Stomach (tissue), 9 donors: ENCODE measurements around the gene SSTR3. TPM values are rescaled to one million over a fixed set of nuclear protein-coding genes. Genes with fewer than 3 reads are reported as not detected.

Source experiments
- DNase-seq, 2 donors: peaks; one replicate each; pipeline versions ENCODE4 v3.0.0 to v3.0.0-alpha.2; 2013 to 2019
- H3K27ac ChIP-seq, 5 donors: fragments of 200-600 bp in 4 of 5; sonication (generic) in 4 of 5; one replicate each; pipeline ENCODE4 v1.5.1; 2013 to 2019; ENCODE audit warnings: mild to moderate bottlenecking in 1 of 5, moderate library complexity in 1 of 5
- H3K27me3 ChIP-seq, 3 donors: fragments of 200-600 bp; sonication (generic); one replicate each; pipeline ENCODE4 v1.5.1; 2017 to 2019; ENCODE audit warnings: mixed run types in 1 of 3
- H3K36me3 ChIP-seq, 4 donors: fragments of 200-600 bp; sonication (generic); 1 replicate in 3 of 4; 2 replicates in 1 of 4; pipeline ENCODE4 v1.5.1; 2016 to 2019
- H3K4me1 ChIP-seq, 4 donors: fragments of 200-600 bp; sonication (generic); one replicate each; pipeline ENCODE4 v1.5.1; 2016 to 2019
- H3K4me3 ChIP-seq, 4 donors: fragments of 200-600 bp; sonication (generic) in 3 of 4; one replicate each; pipeline ENCODE4 v1.5.1; 2016 to 2019; ENCODE audit warnings: mild to moderate bottlenecking in 1 of 4
- H3K9me3 ChIP-seq, 4 donors: fragments of 200-600 bp; sonication (generic); one replicate each; pipeline ENCODE4 v1.5.1; 2016 to 2019
- EP300 ChIP-seq: sonication (generic); formaldehyde crosslinking; IDR thresholded peaks from one replicate; pipeline ENCODE4 v1.6.1; 2017; ENCODE audit warnings: antibody characterized with exemption
- POLR2A ChIP-seq, 4 donors: fragments of 450-650 bp; IDR thresholded peaks; one replicate each; pipeline ENCODE4 v1.6.1; 2016; ENCODE audit warnings: antibody characterized with exemption in 4 of 4, control low read depth in 2 of 4, mild to moderate bottlenecking in 1 of 4, moderate library complexity in 1 of 4
- POLR2AphosphoS5 ChIP-seq, 3 donors: sonication (generic); formaldehyde crosslinking; IDR thresholded peaks; one replicate each; pipeline ENCODE4 v1.6.1; 2016; ENCODE audit warnings: antibody characterized with exemption in 3 of 3
- WGBS, 5 donors: extraction: QIAGEN DNeasy Blood & Tissue Kit in 3 of 5; methylation state at CpG; one replicate each; pipeline versions ENCODE4 v1.1.5 to v1.1.7; 2013 to 2018; 5-methylcytosine and 5-hydroxymethylcytosine counted together
- intact Hi-C: fragments of 100-400 bp; cut with DNase I; formaldehyde crosslinking; loops from one replicate; pipeline ENCODE4 v1.15.1; 2023; ENCODE audit warnings: low total_unique reads
- polyA plus RNA-seq, 3 donors: library from polyadenylated mRNA; stranded (reverse); fragments of 200-250 nt; gene quantifications; one replicate each; pipeline ENCODE4 v1.2.3, GENCODE V29; 2013
- total RNA-seq, 5 donors: library from RNA; depleted of rRNA; stranded (reverse); fragments of >200 nt; gene quantifications; one replicate each; pipeline versions ENCODE4 v1.1.0 to v1.2.3, GENCODE V29; 2014 to 2016
- TF ChIP-seq, protein P1 (sequence below), 7 experiments: fragments of 450-650 bp in 4 of 7; fragments of 200-600 bp in 3 of 7; sonication (generic) in 3 of 7; IDR thresholded peaks; one replicate each; pipeline ENCODE4 v1.5.1; 2016 to 2019; ENCODE audit warnings: antibody characterized with exemption in 7 of 7, control low read depth in 2 of 7, mild to moderate bottlenecking in 1 of 7
- donor health status: healthy with polysubstance abuse.
- donor health status: Bipolar disorder and iron deficiency.
- donor health status: healthy.

SSTR3 gene
- total and polyA plus RNA-seq, 8 donors, result 0.05 to 0.37 (median 0.12) TPM; not detected in 5

DNA sequence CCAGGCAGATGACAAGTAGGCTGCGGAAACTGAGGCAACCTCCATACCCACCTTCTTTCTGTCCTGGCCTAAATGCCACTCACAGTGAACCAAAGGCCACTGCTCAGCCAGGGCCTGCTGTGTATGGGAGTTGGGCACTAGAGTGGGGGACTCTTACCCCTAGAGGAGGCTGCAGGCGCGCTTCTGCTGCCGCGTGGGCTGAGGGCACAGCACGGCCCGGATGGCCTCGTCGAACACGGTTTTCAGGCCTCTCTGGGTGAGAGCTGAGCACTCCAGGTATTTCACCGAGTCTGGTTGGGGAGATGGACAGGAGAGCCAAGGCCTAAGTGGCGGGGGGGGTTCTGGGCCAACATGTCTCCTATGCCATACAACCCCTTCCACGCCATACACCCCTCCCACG, 14.2 kb upstream of the SSTR3 start:
- H3K27ac ChIP-seq, result no peak overlapping the region
- DNase-seq, result no peak
- H3K36me3 ChIP-seq, result peaks cover 0 to 12% (median 2%) of the 10 kb centered on the region in 4 donors
- H3K9me3 ChIP-seq, result no peaks in the 10 kb centered on the region
- peaks cover 0 to 41% (median 12%) of the 10 kb centered on the region in 4 donors for H3K4me1 ChIP-seq
- WGBS, 5 donors, result 78 to 96% (median 94%) methylated on average over 13 to 14 of the region's 14 CpGs
- no peak overlapping the region for H3K4me3 ChIP-seq
- peaks cover 0 to 27% (median 0%) of the 10 kb centered on the region in 3 donors for H3K27me3 ChIP-seq
- TF ChIP-seq EP300 (no peak), POLR2AphosphoS5 (IDR thresholded peaks at IDR 0.05) (no peak), POLR2A (IDR thresholded peaks at IDR 0.05) (no peak)
- TF ChIP-seq, protein P1, sequence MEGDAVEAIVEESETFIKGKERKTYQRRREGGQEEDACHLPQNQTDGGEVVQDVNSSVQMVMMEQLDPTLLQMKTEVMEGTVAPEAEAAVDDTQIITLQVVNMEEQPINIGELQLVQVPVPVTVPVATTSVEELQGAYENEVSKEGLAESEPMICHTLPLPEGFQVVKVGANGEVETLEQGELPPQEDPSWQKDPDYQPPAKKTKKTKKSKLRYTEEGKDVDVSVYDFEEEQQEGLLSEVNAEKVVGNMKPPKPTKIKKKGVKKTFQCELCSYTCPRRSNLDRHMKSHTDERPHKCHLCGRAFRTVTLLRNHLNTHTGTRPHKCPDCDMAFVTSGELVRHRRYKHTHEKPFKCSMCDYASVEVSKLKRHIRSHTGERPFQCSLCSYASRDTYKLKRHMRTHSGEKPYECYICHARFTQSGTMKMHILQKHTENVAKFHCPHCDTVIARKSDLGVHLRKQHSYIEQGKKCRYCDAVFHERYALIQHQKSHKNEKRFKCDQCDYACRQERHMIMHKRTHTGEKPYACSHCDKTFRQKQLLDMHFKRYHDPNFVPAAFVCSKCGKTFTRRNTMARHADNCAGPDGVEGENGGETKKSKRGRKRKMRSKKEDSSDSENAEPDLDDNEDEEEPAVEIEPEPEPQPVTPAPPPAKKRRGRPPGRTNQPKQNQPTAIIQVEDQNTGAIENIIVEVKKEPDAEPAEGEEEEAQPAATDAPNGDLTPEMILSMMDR (IDR thresholded peaks at IDR 0.05), result no peak
- intact Hi-C loops, result no loop called here

DNA sequence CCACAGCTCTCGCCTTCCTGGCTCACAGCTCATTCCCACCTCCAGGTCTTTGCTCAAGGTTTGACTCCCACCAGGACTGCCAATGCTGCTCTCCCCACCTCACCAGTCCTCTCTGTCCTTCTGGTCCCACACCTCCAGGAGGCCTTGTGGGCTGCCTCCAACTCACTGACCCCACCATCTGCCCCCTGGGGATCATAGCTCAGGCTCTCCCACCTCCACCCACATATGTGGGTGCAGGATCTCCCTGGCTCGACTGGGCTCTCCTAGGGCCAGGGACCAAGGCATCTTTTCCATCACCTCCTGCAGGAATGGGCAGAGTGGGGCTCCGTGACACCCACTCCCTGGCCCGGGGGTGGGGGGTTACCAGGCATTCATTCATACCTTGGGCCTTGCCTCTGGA, 13.8 kb upstream of the SSTR3 start:
- H3K27ac ChIP-seq, result no peak overlapping the region
- peaks cover 0 to 37% (median 12%) of the 10 kb centered on the region in 4 donors for H3K4me1 ChIP-seq
- no peak for TF ChIP-seq POLR2A (IDR thresholded peaks at IDR 0.05)
- peaks cover 0 to 27% (median 0%) of the 10 kb centered on the region in 3 donors for H3K27me3 ChIP-seq
- peaks cover 0 to 12% (median 2%) of the 10 kb centered on the region in 4 donors for H3K36me3 ChIP-seq
- H3K4me3 ChIP-seq, result no peak overlapping the region
- 73 to 95% (median 90%) methylated on average over 3 to 4 of the region's 4 CpGs for WGBS, 5 donors
- H3K9me3 ChIP-seq, result no peaks in the 10 kb centered on the region
- no peak for DNase-seq
- intact Hi-C loops, result no loop called here

DNA sequence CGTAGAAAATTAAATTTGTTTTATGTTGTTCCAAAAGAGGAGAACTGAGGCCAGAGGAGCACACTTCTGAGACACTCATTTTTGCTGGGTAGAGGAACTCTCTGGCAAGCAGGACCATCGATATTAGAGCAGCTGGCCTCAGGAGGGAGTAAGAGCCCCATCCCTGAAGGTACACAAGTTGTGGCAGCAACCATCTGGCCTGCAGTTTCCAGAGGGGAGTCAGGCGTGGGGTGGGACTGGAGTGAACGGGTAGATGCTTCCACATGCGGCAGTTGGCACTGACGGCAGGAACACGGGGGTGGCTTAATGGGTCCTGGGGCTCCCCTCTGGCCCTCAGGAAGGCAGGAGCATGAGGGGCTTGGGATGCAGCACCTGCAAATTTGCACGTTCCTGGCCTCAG, 13.2 kb upstream of the SSTR3 start:
- H3K36me3 ChIP-seq, result peaks cover 0 to 12% (median 2%) of the 10 kb centered on the region in 4 donors
- peaks cover 0 to 36% (median 12%) of the 10 kb centered on the region in 4 donors for H3K4me1 ChIP-seq
- H3K27me3 ChIP-seq, result peaks cover 0 to 23% (median 0%) of the 10 kb centered on the region in 3 donors
- DNase-seq, result peak in 1 of 2 donors; percentile 37
- no peak overlapping the region for H3K27ac ChIP-seq
- WGBS, 5 donors, result 56 to 76% (median 67%) methylated on average over 4 to 8 of the region's 8 CpGs
- H3K9me3 ChIP-seq, result no peaks in the 10 kb centered on the region
- TF ChIP-seq, protein P1 (IDR thresholded peaks at IDR 0.05), result no peak
- TF ChIP-seq EP300, result no peak
- TF ChIP-seq POLR2AphosphoS5 (IDR thresholded peaks at IDR 0.05), result no peak
- no peak for TF ChIP-seq POLR2A (IDR thresholded peaks at IDR 0.05)
- H3K4me3 ChIP-seq, result no peak overlapping the region
- intact Hi-C loops, result no loop called here

DNA sequence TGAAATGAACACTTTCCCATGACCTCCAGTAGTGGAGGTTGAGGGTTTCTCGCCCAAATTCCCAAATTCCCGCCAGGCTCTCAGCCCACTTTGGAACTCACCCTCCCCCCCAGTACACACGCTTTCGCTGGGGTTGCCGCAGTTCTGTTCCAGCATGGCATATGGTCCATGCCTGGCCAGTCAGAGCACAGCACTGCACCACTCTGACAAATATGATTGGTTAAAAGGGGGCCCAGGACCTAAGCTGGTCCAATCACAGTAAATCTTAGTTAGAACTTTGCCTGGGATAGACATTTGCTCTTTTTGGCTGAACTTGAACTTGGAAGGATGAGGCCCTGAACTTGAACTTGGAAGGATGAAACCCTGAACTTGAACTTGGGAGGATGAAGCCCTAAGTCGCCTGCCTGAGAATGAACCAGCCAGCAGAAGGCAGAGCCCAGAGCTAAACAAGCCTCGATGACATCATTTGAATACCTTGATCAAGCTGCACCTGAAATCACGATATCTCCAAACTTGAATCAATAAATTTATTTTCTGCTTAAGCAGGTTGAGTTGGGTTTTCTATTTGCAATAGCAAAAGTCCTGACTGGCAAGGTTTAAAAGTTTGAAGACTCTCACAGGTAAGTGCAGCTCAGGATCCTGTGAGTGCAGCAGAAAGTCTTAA, 12.6 kb upstream of the SSTR3 start:
- 57 to 81% (median 68%) methylated on average over 8 of the region's 8 CpGs for WGBS, 5 donors
- Histone ChIP-seq H3K27me3 (peaks cover 0 to 28% (median 0%) of the 10 kb centered on the region in 3 donors), H3K4me3 (no peak overlapping the region), H3K4me1 (peaks cover 0 to 30% (median 11%) of the 10 kb centered on the region in 4 donors), H3K9me3 (no peaks in the 10 kb centered on the region), H3K27ac (peak overlapping the region in 1 of 5 donors; percentile 73), H3K36me3 (peaks cover 0 to 12% (median 2%) of the 10 kb centered on the region in 4 donors)
- TF ChIP-seq, protein P1 (IDR thresholded peaks at IDR 0.05), result no peak
- TF ChIP-seq EP300 (no peak), POLR2AphosphoS5 (IDR thresholded peaks at IDR 0.05) (no peak), POLR2A (IDR thresholded peaks at IDR 0.05) (no peak)
- intact Hi-C loops, result no loop called here
- DNase-seq, result no peak
